GM13977 (cell line): ENCODE data around the gene TSPAN15.

Experiments used
- DNase-seq: peaks from one replicate; pipeline ENCODE4 v3.0.0; 2012; ENCODE audit warnings: low spot score
- CTCF ChIP-seq: IDR thresholded peaks from 2 replicates; pipeline ENCODE4 v1.5.1; 2012; ENCODE audit warnings: mild to moderate bottlenecking, control low read depth; ENCODE audit not compliant: insufficient read depth; ENCODE audit errors: extremely low read depth, missing control alignments
- in situ Hi-C: fragments of 300-500 bp; cut with MboI; formaldehyde crosslinking; loops from one replicate; pipeline ENCODE4 v1.12.0; 2022; ENCODE audit warnings: low sequenced_read_pairs, low pct_unique_long_range_greater_than_20kb, mixed read lengths, inconsistent platforms; ENCODE audit not compliant: unreplicated experiment

Gene TSPAN15

GRCh38 chr10:69537449-69537848, 86.2 kb downstream of the TSPAN15 start:
- no peak for DNase-seq
- TF ChIP-seq CTCF, result no peak
- in situ Hi-C loops, result no loop called here

GRCh38 chr10:69538461-69538860, 87.2 kb downstream of the TSPAN15 start:
- DNase-seq, result no peak
- TF ChIP-seq CTCF, result no peak
- in situ Hi-C loops, result no loop called here

- TF ChIP-seq CTCF, result no peak
- in situ Hi-C loops, result no loop called here
Measured at GRCh38 chr10:69541463-69541862, 90.2 kb downstream of the TSPAN15 start.

GRCh38 chr10:69549959-69550358, 98.7 kb downstream of the TSPAN15 start:
- no peak for TF ChIP-seq CTCF
- no peak for DNase-seq
- in situ Hi-C loops, result no loop called here

More at GRCh38 chr10:69541463-69541862, 90.2 kb downstream of the TSPAN15 start:
- no peak for DNase-seq

GRCh38 chr10:69552268-69552667, 101.0 kb downstream of the TSPAN15 start:
- TF ChIP-seq CTCF, result no peak
- in situ Hi-C loops, result no loop called here
- no peak for DNase-seq

- in situ Hi-C loops, result no loop called here
- TF ChIP-seq CTCF, result no peak
- DNase-seq, result no peak
Measured at GRCh38 chr10:69553328-69553727, 102.1 kb downstream of the TSPAN15 start.

GRCh38 chr10:69554611-69555010, 103.3 kb downstream of the TSPAN15 start:
- TF ChIP-seq CTCF, result no peak
- in situ Hi-C loops, result no loop called here
- no peak for DNase-seq
